Measurements from ENCODE around the gene ATP8B1. TPM values are rescaled to one million over a fixed set of nuclear protein-coding genes. Genes with fewer than 3 reads are reported as not detected.

The ATP8B1 gene
- total and polyA plus RNA-seq, 2 of the 8 experiments (the other 6 are each of a cell fraction or from before 2014, with no cell fraction given), result 1.1 to 4.6 TPM

- Histone ChIP-seq H3K18ac (ENCODE audit: extremely low read depth, low read length) (no peak overlapping the region), H3K79me2 (ENCODE audit: control insufficient read depth in 1 of 2, insufficient read depth in 2 of 2, low read length in 2 of 2) (no peaks in the 10 kb centered on the region), H2AK5ac (ENCODE audit: low read depth, low read length) (no peak overlapping the region), H3K56ac (replicated peaks; ENCODE audit: insufficient read length, low read depth, low read length) (no peak overlapping the region), H3K27ac (ENCODE audit: low read depth, low read length) (no peak overlapping the region), H4K8ac (ENCODE audit: extremely low read depth, insufficient read depth, low read length) (no peak overlapping the region), H2BK15ac (ENCODE audit: low read length) (no peak overlapping the region), H4K20me1 (replicated peaks in 1 of 2; ENCODE audit: control insufficient read depth in 1 of 2, insufficient read depth in 2 of 2, low read length in 2 of 2) (no peaks in the 10 kb centered on the region), H2BK12ac (ENCODE audit: low read depth, low read length) (no peak overlapping the region), H3K79me1 (ENCODE audit: low read depth, low read length) (no peaks in the 10 kb centered on the region), H2BK5ac (ENCODE audit: low read depth, low read length) (no peak overlapping the region), H3K4me1 (replicated peaks in 1 of 4; ENCODE audit: control insufficient read depth in 3 of 4, insufficient read depth in 4 of 4, low read length in 3 of 4) (peaks cover 2 to 12% (median 6%) of the 10 kb centered on the region in 4 experiments; a peak in 6 of 7 replicates), H3K23ac (ENCODE audit: insufficient read length) (no peak overlapping the region), H2AFZ (ENCODE audit: low read length) (no peak overlapping the region), H3K14ac (ENCODE audit: insufficient read length) (no peak overlapping the region), H3K23me2 (ENCODE audit: low read depth, low read length) (peaks cover 22% of the 10 kb centered on the region), H3K4ac (replicated peaks; ENCODE audit: insufficient read length, low read depth, low read length) (no peak overlapping the region), H4K5ac (ENCODE audit: insufficient read length, low read depth, low read length) (no peak overlapping the region), H3K36me3 (ENCODE audit: control insufficient read depth in 2 of 4, insufficient read depth in 4 of 4, low read length in 3 of 4) (no peaks in the 10 kb centered on the region), H3K4me2 (ENCODE audit: insufficient read depth in 1 of 2, low read depth in 2 of 2, low read length in 2 of 2) (no peak overlapping the region), H2BK20ac (ENCODE audit: low read length) (no peak overlapping the region), H3K4me3 (ENCODE audit: extremely low read depth in 1 of 4, insufficient read depth in 2 of 4, low read depth in 3 of 4, low read length in 4 of 4) (no peak overlapping the region), H3K27me3 (replicated peaks in 1 of 4; ENCODE audit: control insufficient read depth in 3 of 4, extremely low read depth in 1 of 4, insufficient read depth in 3 of 4, low read length in 3 of 4) (peaks cover 11 to 45% (median 35%) of the 10 kb centered on the region in 4 experiments), H2BK120ac (replicated peaks; ENCODE audit: low read depth, low read length) (no peak overlapping the region), H3K9ac (replicated peaks in 1 of 4; ENCODE audit: extremely low read depth in 1 of 4, low read depth in 3 of 4, low read length in 3 of 4) (no peak overlapping the region), H3K9me3 (ENCODE audit: insufficient read depth in 2 of 2, low read depth in 1 of 2, low read length in 1 of 2) (no peaks in the 10 kb centered on the region), H4K91ac (replicated peaks; ENCODE audit: insufficient read length, low read length) (no peak overlapping the region)
- WGBS, 2 experiments (ENCODE audit: extremely low coverage in 1 of 2, insufficient coverage in 1 of 2, insufficient read length in 1 of 2, insufficient replicate concordance in 2 of 2, low coverage in 1 of 2, low lambda C conversion rate in 2 of 2, missing lambda C conversion rate in 1 of 2), result 93% methylated on average over 6 of the region's 6 CpGs; no CpG with 5 or more reads in 1 of the 2 experiments
- ChIA-PET CTCF (ENCODE audit: partially characterized antibody) (no interaction called here), POLR2A (ENCODE audit: partially characterized antibody) (no interaction called here)
- DNase-seq (ENCODE audit: low read depth in 1 of 2, low spot score in 2 of 2) (no peak), FAIRE-seq (no peak)
- TF ChIP-seq EGR1 (IDR thresholded peaks at IDR 0.05; ENCODE audit: borderline replicate concordance, low read depth, low read length), result no peak
- no peak for TF ChIP-seq BRCA1 (IDR thresholded peaks at IDR 0.05; ENCODE audit: low read depth, low read length)
- no peak for TF ChIP-seq TAF7 (optimal IDR thresholded peaks at IDR 0.05; ENCODE audit: borderline replicate concordance, low read depth, low read length)
These were observed 2.0 kb upstream of the ATP8B1 start for GRCh38 chr18:57805117-57805516.

Data from H1 (cell line).